Esophagus squamous epithelium (tissue), 5 donors: ENCODE results near the gene OR5B12. TPM values are rescaled to one million over a fixed set of nuclear protein-coding genes. Genes with fewer than 3 reads are reported as not detected.

Experiments
- DNase-seq: peaks from one replicate; lab custom pipeline; 2025; lab: John Stamatoyannopoulos, UW
- H3K27ac ChIP-seq, 4 donors: fragments of 200-600 bp; sonication (generic); one replicate each; pipeline ENCODE4 v1.5.1; 2016 to 2019; ENCODE audit warnings: mild to moderate bottlenecking in 1 of 4
- H3K27me3 ChIP-seq, 4 donors: fragments of 200-600 bp; sonication (generic); 1 replicate in 3 of 4; 2 replicates in 1 of 4; pipeline versions ENCODE4 v1.5.1 to v1.6.0; 2017 to 2021; ENCODE audit warnings: antibody characterized with exemption in 1 of 4
- H3K36me3 ChIP-seq, 3 donors: fragments of 200-600 bp; sonication (generic); one replicate each; pipeline ENCODE4 v1.5.1; 2016 to 2019
- H3K4me1 ChIP-seq, 3 donors: fragments of 200-600 bp; sonication (generic); one replicate each; pipeline ENCODE4 v1.5.1; 2017 to 2019
- H3K4me3 ChIP-seq, 4 donors: fragments of 200-600 bp; sonication (generic); 1 replicate in 3 of 4; 2 replicates in 1 of 4; pipeline ENCODE4 v1.5.1; 2016 to 2019; ENCODE audit warnings: mild to moderate bottlenecking in 2 of 4, moderate library complexity in 1 of 4
- H3K9me3 ChIP-seq, 3 donors: fragments of 200-600 bp; sonication (generic); one replicate each; pipeline ENCODE4 v1.5.1; 2016 to 2019
- CTCF ChIP-seq, 6 experiments: fragments of 450-650 bp in 4 of 6; fragments of 200-600 bp in 2 of 6; sonication (generic) in 2 of 6; IDR thresholded peaks; one replicate each; pipeline ENCODE4 v1.5.1; 2016 to 2019; ENCODE audit warnings: antibody characterized with exemption in 6 of 6, mild to moderate bottlenecking in 4 of 6, moderate library complexity in 4 of 6
- POLR2A ChIP-seq, 4 donors: fragments of 450-650 bp; IDR thresholded peaks; one replicate each; pipeline ENCODE4 v1.6.1; 2017; ENCODE audit warnings: antibody characterized with exemption in 4 of 4, mild to moderate bottlenecking in 4 of 4, moderate library complexity in 3 of 4
- WGBS, 2 donors: methylation state at CpG; one replicate each; pipeline ENCODE4 v1.1.5; 2018; 5-methylcytosine and 5-hydroxymethylcytosine counted together
- intact Hi-C: fragments of 100-400 bp; cut with DNase I; formaldehyde crosslinking; loops from one replicate; pipeline ENCODE4 v1.15.0; 2022
- total RNA-seq, 4 donors: library from RNA; depleted of rRNA; stranded (reverse); fragments of >200 nt; gene quantifications; one replicate each; pipeline ENCODE4 v1.1.0, GENCODE V29; 2016
- donor health status: DM: yes; HTN: yes; CAD: no.

OR5B12 gene
- total RNA-seq, 4 donors from 2014 or later, result not detected

- Histone ChIP-seq H3K4me3 (no peak overlapping the region), H3K9me3 (peaks cover 0 to 8% (median 6%) of the 10 kb centered on the region in 3 donors), H3K27ac (no peak overlapping the region), H3K27me3 (no peaks in the 10 kb centered on the region), H3K36me3 (no peaks in the 10 kb centered on the region), H3K4me1 (no peaks in the 10 kb centered on the region)
- DNase-seq, result no peak
- TF ChIP-seq CTCF (IDR thresholded peaks at IDR 0.05) (no peak), POLR2A (IDR thresholded peaks at IDR 0.05) (no peak)
- WGBS, 2 donors, result 70 to 100% methylated on average over 1 of the region's 1 CpG
- intact Hi-C loops, result no loop called here
Observed at GRCh38 chr11:58466293-58466692, 24.3 kb upstream of the OR5B12 start.

GRCh38 chr11:58465690-58466089, 23.7 kb upstream of the OR5B12 start:
- Histone ChIP-seq H3K36me3 (no peaks in the 10 kb centered on the region), H3K27me3 (no peaks in the 10 kb centered on the region), H3K27ac (no peak overlapping the region), H3K4me3 (no peak overlapping the region), H3K9me3 (peaks cover 0 to 2% (median under 1%) of the 10 kb centered on the region in 3 donors), H3K4me1 (no peaks in the 10 kb centered on the region)
- intact Hi-C loops, result no loop called here
- no peak for TF ChIP-seq CTCF (IDR thresholded peaks at IDR 0.05)
- TF ChIP-seq POLR2A (IDR thresholded peaks at IDR 0.05), result no peak
- 41% methylated on average over 3 of the region's 3 CpGs for WGBS, 2 donors
- DNase-seq, result no peak

- H3K9me3 ChIP-seq, result peaks cover 0 to 3% (median 0%) of the 10 kb centered on the region in 3 donors
- no peaks in the 10 kb centered on the region for H3K27me3 ChIP-seq
- 32 to 36% methylated on average over 3 of the region's 3 CpGs for WGBS, 2 donors
- no peaks in the 10 kb centered on the region for H3K4me1 ChIP-seq
- TF ChIP-seq POLR2A (IDR thresholded peaks at IDR 0.05) (no peak), CTCF (IDR thresholded peaks at IDR 0.05) (no peak)
- no peak overlapping the region for H3K4me3 ChIP-seq
- no peak overlapping the region for H3K27ac ChIP-seq
- no peak for DNase-seq
- H3K36me3 ChIP-seq, result no peaks in the 10 kb centered on the region
- intact Hi-C loops, result no loop called here
Observed at GRCh38 chr11:58451585-58451984, 9.5 kb upstream of the OR5B12 start.

- H3K36me3 ChIP-seq, result no peaks in the 10 kb centered on the region
- no peak for TF ChIP-seq CTCF (IDR thresholded peaks at IDR 0.05)
- no peak for TF ChIP-seq POLR2A (IDR thresholded peaks at IDR 0.05)
- no peaks in the 10 kb centered on the region for H3K4me1 ChIP-seq
- no peak for DNase-seq
- intact Hi-C loops, result no loop called here
- no peak overlapping the region for H3K27ac ChIP-seq
- no peak overlapping the region for H3K4me3 ChIP-seq
- peaks cover 0 to 13% (median 0%) of the 10 kb centered on the region in 3 donors for H3K9me3 ChIP-seq
- WGBS, 2 donors, result 33 to 80% methylated on average over 2 to 4 of the region's 6 CpGs
- no peaks in the 10 kb centered on the region for H3K27me3 ChIP-seq
Observed at GRCh38 chr11:58446294-58446693, 4.3 kb upstream of the OR5B12 start.

- H3K9me3 ChIP-seq, result peaks cover 0 to 13% (median 0%) of the 10 kb centered on the region in 3 donors
- H3K27me3 ChIP-seq, result no peaks in the 10 kb centered on the region
- H3K4me3 ChIP-seq, result no peak overlapping the region
- no peak for TF ChIP-seq CTCF (IDR thresholded peaks at IDR 0.05)
- TF ChIP-seq POLR2A (IDR thresholded peaks at IDR 0.05), result no peak
- no peaks in the 10 kb centered on the region for H3K36me3 ChIP-seq
- intact Hi-C loops, result no loop called here
- H3K4me1 ChIP-seq, result no peaks in the 10 kb centered on the region
- H3K27ac ChIP-seq, result no peak overlapping the region
- WGBS, 2 donors, result 79 to 82% methylated on average over 1 to 2 of the region's 2 CpGs
- no peak for DNase-seq
Observed at GRCh38 chr11:58444300-58444699, 2.3 kb upstream of the OR5B12 start.
